Activated CD4-positive, alpha-beta T cell treated with anti-CD3 and anti-CD28 coated beads, Interleukin-2, amount 50 U/mL, for 48 hours (primary cell): ENCODE data around the gene TRPC4AP.

Experiments
- DNase-seq, 2 experiments: peaks; one replicate each; pipeline ENCODE4 v3.0.0-alpha.2; 2020

Gene TRPC4AP

GRCh38 chr20:34999782-35000181 lies 92.8 kb downstream of the TRPC4AP start:
- DNase-seq: no peak

- no peak for DNase-seq
Observed at GRCh38 chr20:34999021-34999451, 93.6 kb downstream of the TRPC4AP start.

GRCh38 chr20:34998331-34998950 lies 94.2 kb downstream of the TRPC4AP start:
- no peak for DNase-seq

GRCh38 chr20:34997774-34998173 lies 94.8 kb downstream of the TRPC4AP start:
- DNase-seq: no peak

- no peak for DNase-seq
Observed at GRCh38 chr20:34997131-34997561, 95.5 kb downstream of the TRPC4AP start.

- DNase-seq: no peak
Observed at GRCh38 chr20:34996243-34997028, 96.2 kb downstream of the TRPC4AP start.

- DNase-seq: no peak
Observed at GRCh38 chr20:34995696-34996095, 96.9 kb downstream of the TRPC4AP start.

GRCh38 chr20:34995192-34995591 lies 97.4 kb downstream of the TRPC4AP start:
- DNase-seq: no peak

GRCh38 chr20:34994509-34995131 lies 98.0 kb downstream of the TRPC4AP start:
- DNase-seq: no peak

GRCh38 chr20:34993941-34994508 lies 98.6 kb downstream of the TRPC4AP start:
- no peak for DNase-seq

- DNase-seq: no peak
Observed at GRCh38 chr20:34992751-34993417, 99.7 kb downstream of the TRPC4AP start.

- DNase-seq: no peak
Observed at GRCh38 chr20:34990661-34991214, 101.9 kb downstream of the TRPC4AP start.

- DNase-seq: no peak
Observed at GRCh38 chr20:34990231-34990630, 102.4 kb downstream of the TRPC4AP start.

GRCh38 chr20:34989670-34990069 lies 102.9 kb downstream of the TRPC4AP start:
- no peak for DNase-seq

GRCh38 chr20:34989118-34989517 lies 103.5 kb downstream of the TRPC4AP start:
- DNase-seq: no peak

- no peak for DNase-seq
Observed at GRCh38 chr20:34988191-34988540, 104.4 kb downstream of the TRPC4AP start.

- DNase-seq: no peak
Observed at GRCh38 chr20:34987288-34988190, 105.1 kb downstream of the TRPC4AP start.

- DNase-seq: no peak
Observed at GRCh38 chr20:34986311-34987287, 106.0 kb downstream of the TRPC4AP start.

GRCh38 chr20:34985461-34986310 lies 106.9 kb downstream of the TRPC4AP start:
- DNase-seq: no peak
